Natural killer cell (primary cell): ENCODE measurements around the gene RAB40C. TPM values are rescaled to one million over a fixed set of nuclear protein-coding genes. Genes with fewer than 3 reads are reported as not detected.

Experiments used
- ATAC-seq, 3 donors: fragments of 150-1000 bp in 2 of 3; fragments of 200-7000 bp in 1 of 3; cut with Tn5 transposase; 1 replicate in 1 of 3; 2 replicates in 2 of 3; pipeline ENCODE4 v1.10.0; 2021; ENCODE audit warnings: mild to moderate bottlenecking in 2 of 3, moderate library complexity in 2 of 3
- DNase-seq, 2 donors: peaks; one replicate each; pipeline versions ENCODE4 v3.0.0 to v3.0.0-alpha.2; 2013 to 2021; ENCODE audit warnings: mixed read lengths in 1 of 2
- H3K27ac ChIP-seq: one replicate; pipeline ENCODE4 v1.5.1; 2013; ENCODE audit warnings: mild to moderate bottlenecking, low read length
- H3K27me3 ChIP-seq: one replicate; pipeline ENCODE4 v1.6.1; 2013; ENCODE audit warnings: low read length; ENCODE audit not compliant: control insufficient read depth, insufficient read depth
- H3K36me3 ChIP-seq: one replicate; pipeline ENCODE4 v1.6.1; 2013; ENCODE audit warnings: low read length; ENCODE audit not compliant: control insufficient read depth, insufficient read depth
- H3K4me1 ChIP-seq: one replicate; pipeline ENCODE4 v1.6.1; 2013; ENCODE audit warnings: low read length; ENCODE audit not compliant: control insufficient read depth, insufficient read depth
- H3K4me3 ChIP-seq: one replicate; pipeline ENCODE4 v1.5.1; 2013; ENCODE audit warnings: low read length
- H3K9me3 ChIP-seq: one replicate; pipeline ENCODE4 v1.6.1; 2013; ENCODE audit warnings: low read length; ENCODE audit not compliant: control insufficient read depth, insufficient read depth
- H3K27ac Mint-ChIP-seq, 2 donors: one replicate each; pipeline ENCODE4 v1.8.0; 2022; ENCODE audit warnings: mild to moderate bottlenecking in 2 of 2, mixed read lengths in 2 of 2, moderate library complexity in 1 of 2
- H3K27me3 Mint-ChIP-seq, 2 donors: one replicate each; pipeline ENCODE4 v1.8.0; 2022; ENCODE audit warnings: low read depth in 2 of 2, mixed read lengths in 2 of 2
- H3K36me3 Mint-ChIP-seq: one replicate; pipeline ENCODE4 v1.8.0; 2022; ENCODE audit warnings: mixed read lengths
- H3K4me1 Mint-ChIP-seq, 2 donors: one replicate each; pipeline ENCODE4 v1.8.0; 2022; ENCODE audit warnings: mixed read lengths in 2 of 2
- H3K4me3 Mint-ChIP-seq: one replicate; pipeline ENCODE4 v1.8.0; 2022; ENCODE audit warnings: mild to moderate bottlenecking, moderate library complexity, mixed read lengths
- H3K9me3 Mint-ChIP-seq, 2 donors: one replicate each; pipeline ENCODE4 v1.8.0; 2022; ENCODE audit warnings: mixed read lengths in 2 of 2
- CTCF ChIP-seq: fragments of 200-600 bp; IDR thresholded peaks from one replicate; pipeline ENCODE4 v1.8.0; 2022; ENCODE audit warnings: antibody characterized with exemption
- WGBS: methylation state at CpG from one replicate; pipeline ENCODE4 v1.1.7; 2013; ENCODE audit warnings: missing lambda C conversion rate; ENCODE audit not compliant: insufficient coverage; 5-methylcytosine and 5-hydroxymethylcytosine counted together
- intact Hi-C: fragments of 100-400 bp; cut with micrococcal nuclease; formaldehyde crosslinking; loops from one replicate; pipeline ENCODE4 v1.14.2; 2022
- total RNA-seq, 4 donors: library from RNA; stranded (reverse); fragments of 120-200 nt in 1 of 4; gene quantifications; one replicate each; pipeline versions ENCODE4 v1.2.3 to v1.2.4, GENCODE V29; 2013 to 2022

The RAB40C gene
- total RNA-seq, 3 donors from 2014 or later (not counting 1 experiment from before 2014, with no cell fraction given), result 12.7 to 20.8 (median 20.0) TPM

GRCh38 chr16:621526-622105 lies 31.8 kb downstream of the RAB40C start:
- Histone ChIP-seq H3K4me1 (no peaks in the 10 kb centered on the region), H3K9me3 (no peaks in the 10 kb centered on the region), H3K27ac (no peak overlapping the region), H3K27me3 (no peaks in the 10 kb centered on the region), H3K36me3 (peaks cover 4% of the 10 kb centered on the region), H3K4me3 (no peak overlapping the region)
- H3K9me3 Mint-ChIP-seq, result no peaks in the 10 kb centered on the region
- peaks cover 0 to 5% of the 10 kb centered on the region in 2 donors for H3K4me1 Mint-ChIP-seq
- no peak overlapping the region for H3K4me3 Mint-ChIP-seq
- no peak for DNase-seq
- WGBS, result 95% methylated on average over 21 of the region's 21 CpGs
- intact Hi-C loops, result no loop called here
- TF ChIP-seq CTCF, result no peak
- H3K27me3 Mint-ChIP-seq, result no peaks in the 10 kb centered on the region
- no peak for ATAC-seq
- H3K36me3 Mint-ChIP-seq, result no peaks in the 10 kb centered on the region
- H3K27ac Mint-ChIP-seq, result no peak overlapping the region

- 96% methylated on average over 17 of the region's 17 CpGs for WGBS
- Mint-ChIP-seq H3K9me3 (no peaks in the 10 kb centered on the region), H3K4me1 (peaks cover 0 to 5% of the 10 kb centered on the region in 2 donors), H3K27me3 (no peaks in the 10 kb centered on the region), H3K27ac (no peak overlapping the region), H3K36me3 (no peaks in the 10 kb centered on the region), H3K4me3 (no peak overlapping the region)
- H3K36me3 ChIP-seq, result peaks cover 4% of the 10 kb centered on the region
- H3K4me3 ChIP-seq, result no peak overlapping the region
- H3K4me1 ChIP-seq, result no peaks in the 10 kb centered on the region
- DNase-seq (no peak), ATAC-seq (no peak)
- intact Hi-C loops, result no loop called here
- H3K27me3 ChIP-seq, result no peaks in the 10 kb centered on the region
- no peak for TF ChIP-seq CTCF
- no peak overlapping the region for H3K27ac ChIP-seq
- no peaks in the 10 kb centered on the region for H3K9me3 ChIP-seq
Observed at GRCh38 chr16:622920-623280, 33.0 kb downstream of the RAB40C start.

- no peak for TF ChIP-seq CTCF
- WGBS, result 93% methylated on average over 10 of the region's 10 CpGs
- Histone ChIP-seq H3K9me3 (no peaks in the 10 kb centered on the region), H3K4me1 (no peaks in the 10 kb centered on the region), H3K27me3 (no peaks in the 10 kb centered on the region), H3K27ac (no peak overlapping the region), H3K36me3 (peaks cover 9% of the 10 kb centered on the region), H3K4me3 (no peak overlapping the region)
- no peak for ATAC-seq
- Mint-ChIP-seq H3K4me1 (no peaks in the 10 kb centered on the region), H3K27me3 (no peaks in the 10 kb centered on the region), H3K4me3 (no peak overlapping the region), H3K36me3 (no peaks in the 10 kb centered on the region), H3K9me3 (no peaks in the 10 kb centered on the region), H3K27ac (no peak overlapping the region)
- no peak for DNase-seq
- intact Hi-C loops, result no loop called here
Observed at GRCh38 chr16:624526-625070, 34.7 kb downstream of the RAB40C start.
